Activated CD8-positive, alpha-beta T cell treated with anti-CD3 and anti-CD28 coated beads for 36 hours (primary cell): ENCODE results near the gene DIAPH2. TPM values are rescaled to one million over a fixed set of nuclear protein-coding genes. Genes with fewer than 3 reads are reported as not detected.

Source experiments
- ATAC-seq: fragments of 200-7000 bp; cut with Tn5 transposase; one replicate; pipeline ENCODE4 v1.10.0; 2021; ENCODE audit warnings: mild to moderate bottlenecking, moderate library complexity
- CTCF ChIA-PET: fragments of 350-600 bp; sonication (Branson Sonifier 250); formaldehyde crosslinking; loops from one replicate; lab custom pipeline; 2021; ENCODE audit warnings: antibody characterized with exemption; lab: Charles Lee
- POLR2A ChIA-PET: fragments of 350-600 bp; sonication (Branson Sonifier 250); formaldehyde crosslinking; loops from one replicate; lab custom pipeline; 2021; ENCODE audit warnings: antibody characterized with exemption; lab: Charles Lee
- DNase-seq: peaks from one replicate; pipeline ENCODE4 v3.0.0-alpha.2; 2020
- H3K27ac Mint-ChIP-seq: one replicate; pipeline ENCODE4 v1.8.0; 2021; ENCODE audit warnings: mild to moderate bottlenecking, mixed read lengths
- H3K27me3 Mint-ChIP-seq: one replicate; pipeline ENCODE4 v1.8.0; 2021; ENCODE audit warnings: mixed read lengths
- H3K36me3 Mint-ChIP-seq: one replicate; pipeline ENCODE4 v1.8.0; 2021; ENCODE audit warnings: low read depth, mixed read lengths
- H3K4me1 Mint-ChIP-seq: one replicate; pipeline ENCODE4 v1.8.0; 2021; ENCODE audit warnings: low read depth, mixed read lengths
- H3K4me3 Mint-ChIP-seq: one replicate; pipeline ENCODE4 v1.8.0; 2021; ENCODE audit warnings: mild to moderate bottlenecking, moderate library complexity, mixed read lengths
- H3K9me3 Mint-ChIP-seq: one replicate; pipeline ENCODE4 v1.8.0; 2021; ENCODE audit warnings: mixed read lengths
- CTCF ChIP-seq: fragments of 200-600 bp; IDR thresholded peaks from one replicate; pipeline ENCODE4 v1.8.0; 2022; ENCODE audit warnings: antibody characterized with exemption, mild to moderate bottlenecking
- intact Hi-C: fragments of 100-400 bp; cut with micrococcal nuclease; formaldehyde crosslinking; loops from one replicate; pipeline ENCODE4 v1.10.0; 2022
- total RNA-seq, 2 experiments: library from RNA; stranded (reverse); gene quantifications; one replicate each; pipeline ENCODE4 v1.2.3, GENCODE V29; 2021

DIAPH2 gene
- total RNA-seq, 2 experiments from 2014 or later = 8.1 to 8.5 TPM

- Mint-ChIP-seq H3K27ac (no peak overlapping the region), H3K27me3 (no peaks in the 10 kb centered on the region), H3K4me3 (no peak overlapping the region), H3K4me1 (peaks cover 2% of the 10 kb centered on the region), H3K9me3 (no peaks in the 10 kb centered on the region), H3K36me3 (no peaks in the 10 kb centered on the region)
- ChIA-PET POLR2A (no interaction called here), CTCF (no interaction called here)
- TF ChIP-seq CTCF = no peak
- ATAC-seq (no peak), DNase-seq (no peak)
- intact Hi-C loops = no loop called here
Measured at GRCh38 chrX:97027384-97027922, 342.8 kb downstream of the DIAPH2 start.

GRCh38 chrX:97030463-97030862, 345.8 kb downstream of the DIAPH2 start:
- TF ChIP-seq CTCF = no peak
- Mint-ChIP-seq H3K27me3 (no peaks in the 10 kb centered on the region), H3K4me3 (no peak overlapping the region), H3K4me1 (peaks cover 2% of the 10 kb centered on the region), H3K36me3 (no peaks in the 10 kb centered on the region), H3K9me3 (no peaks in the 10 kb centered on the region), H3K27ac (no peak overlapping the region)
- peak; percentile 42 for ATAC-seq
- CTCF ChIA-PET = no interaction called here
- POLR2A ChIA-PET = no interaction called here
- no peak for DNase-seq
- intact Hi-C loops = no loop called here

- POLR2A ChIA-PET = no interaction called here
- Mint-ChIP-seq H3K27me3 (no peaks in the 10 kb centered on the region), H3K9me3 (no peaks in the 10 kb centered on the region), H3K27ac (peak overlapping the region; percentile 10), H3K36me3 (no peaks in the 10 kb centered on the region), H3K4me3 (no peak overlapping the region), H3K4me1 (peaks cover 2% of the 10 kb centered on the region)
- TF ChIP-seq CTCF = no peak
- no peak for DNase-seq
- intact Hi-C loops = no loop called here
- ATAC-seq = no peak
- CTCF ChIA-PET = no interaction called here
Measured at GRCh38 chrX:97030947-97031346, 346.3 kb downstream of the DIAPH2 start.

- no peak overlapping the region for H3K27ac Mint-ChIP-seq
Measured at GRCh38 chrX:97039363-97040029, 354.9 kb downstream of the DIAPH2 start.

More at GRCh38 chrX:97039363-97040029, 354.9 kb downstream of the DIAPH2 start:
- ChIA-PET CTCF (no interaction called here), POLR2A (no interaction called here)
- Mint-ChIP-seq H3K4me3 (no peak overlapping the region), H3K36me3 (peaks cover 4% of the 10 kb centered on the region), H3K9me3 (no peaks in the 10 kb centered on the region), H3K27me3 (no peaks in the 10 kb centered on the region), H3K4me1 (peaks cover 7% of the 10 kb centered on the region)
- ATAC-seq (peak; percentile 84), DNase-seq (no peak)
- intact Hi-C loops = no loop called here
- TF ChIP-seq CTCF = no peak
